ENCODE data around the gene PPP4R3B. TPM values are rescaled to one million over a fixed set of nuclear protein-coding genes. Genes with fewer than 3 reads are reported as not detected.

The PPP4R3B gene
- total and polyA plus RNA-seq, 2 of the 13 experiments (the other 11 are each of a cell fraction or from before 2014, with no cell fraction given), result 24.2 to 53.0 TPM

GRCh38 chr2:55649211-55649610 lies 31.8 kb upstream of the PPP4R3B start:
- Histone ChIP-seq H4K20me1 (ENCODE audit: insufficient read depth, low read length) (no peaks in the 10 kb centered on the region), H3K27ac (ENCODE audit: extremely low read length, insufficient read depth, low read length) (no peak overlapping the region), H3K9ac (ENCODE audit: insufficient read depth, low read depth, low read length) (no peak overlapping the region), H3K4me1 (ENCODE audit: insufficient read depth, low read length) (peaks cover 6% of the 10 kb centered on the region; the same call in 1 of the 2 replicates), H2AFZ (ENCODE audit: low read length) (no peak overlapping the region), H3K27me3 (ENCODE audit: control insufficient read depth in 1 of 2, insufficient read depth in 2 of 2, low read length in 2 of 2) (no peaks in the 10 kb centered on the region), H3K9me3 (ENCODE audit: low read length) (no peaks in the 10 kb centered on the region), H3K4me3 (replicated peaks in 1 of 3; ENCODE audit: insufficient read depth in 1 of 3, low read depth in 2 of 3, low read length in 3 of 3) (no peak overlapping the region), H3K79me2 (ENCODE audit: insufficient read depth, low read length) (no peaks in the 10 kb centered on the region), H3K4me2 (ENCODE audit: low read depth, low read length) (no peak overlapping the region), H3K36me3 (replicated peaks in 1 of 2; ENCODE audit: control insufficient read depth in 1 of 2, insufficient read depth in 2 of 2, low read length in 2 of 2) (peaks cover 2 to 16% of the 10 kb centered on the region in 2 experiments)
- POLR2A ChIA-PET, result interaction anchor here (1.3 kb wide), 1 partner anchor 31 kb away, joined by 3 read pairs; no protein-coding TSS in a partner anchor
- ATAC-seq (no peak), DNase-seq (ENCODE audit: low spot score) (no peak), FAIRE-seq (no peak)
- in situ Hi-C loops (cut with HindIII; ENCODE audit: extremely low pct_ligation_motif_present, low pct_unique_long_range_greater_than_20kb), result no loop called here
- no TSS peak for BruUV-seq (replicated peaks)
- WGBS (ENCODE audit: low lambda C conversion rate), result 98% methylated on average over 1 of the region's 1 CpG
- intact Hi-C loops (cut with micrococcal nuclease; ENCODE audit: unreplicated experiment), result no loop called here
- CTCF ChIA-PET (ENCODE audit: low intra/inter-chr PET ratio, low total read pairs), result no interaction called here
- TF ChIP-seq SIN3A (IDR thresholded peaks at IDR 0.05; ENCODE audit: borderline replicate concordance, low read depth, low read length) (no peak), SETDB1 (CRISPR knock-in tag; IDR thresholded peaks at IDR 0.05; ENCODE audit: borderline replicate concordance) (no peak), ZNF792 (CRISPR knock-in tag; IDR thresholded peaks at IDR 0.05) (no peak), ZNF383 (CRISPR knock-in tag; IDR thresholded peaks at IDR 0.05; ENCODE audit: borderline replicate concordance) (no peak), KLF13 (CRISPR knock-in tag; IDR thresholded peaks at IDR 0.05) (no peak), IKZF1 (IDR thresholded peaks at IDR 0.05) (no peak), CTCF (CRISPR knock-in tag; IDR thresholded peaks at IDR 0.05) (no peak)

GRCh38 chr2:55636831-55637230 lies 19.4 kb upstream of the PPP4R3B start:
- Histone ChIP-seq H3K4me2 (ENCODE audit: low read depth, low read length) (no peak overlapping the region), H3K27ac (ENCODE audit: extremely low read length, insufficient read depth, low read length) (no peak overlapping the region), H2AFZ (ENCODE audit: low read length) (no peak overlapping the region), H3K9ac (ENCODE audit: insufficient read depth, low read depth, low read length) (no peak overlapping the region), H3K4me3 (replicated peaks in 1 of 3; ENCODE audit: insufficient read depth in 1 of 3, low read depth in 2 of 3, low read length in 3 of 3) (no peak overlapping the region), H3K4me1 (ENCODE audit: insufficient read depth, low read length) (no peaks in the 10 kb centered on the region), H3K36me3 (replicated peaks in 1 of 2; ENCODE audit: control insufficient read depth in 1 of 2, insufficient read depth in 2 of 2, low read length in 2 of 2) (peaks cover 4 to 51% of the 10 kb centered on the region in 2 experiments; a peak in 4 of 5 replicates), H3K27me3 (ENCODE audit: control insufficient read depth in 1 of 2, insufficient read depth in 2 of 2, low read length in 2 of 2) (no peaks in the 10 kb centered on the region), H4K20me1 (ENCODE audit: insufficient read depth, low read length) (no peaks in the 10 kb centered on the region), H3K9me3 (ENCODE audit: low read length) (no peaks in the 10 kb centered on the region), H3K79me2 (ENCODE audit: insufficient read depth, low read length) (no peaks in the 10 kb centered on the region)
- ChIA-PET CTCF (ENCODE audit: low intra/inter-chr PET ratio, low total read pairs) (no interaction called here), POLR2A (no interaction called here)
- in situ Hi-C loops (cut with HindIII; ENCODE audit: extremely low pct_ligation_motif_present, low pct_unique_long_range_greater_than_20kb) (no loop called here), intact Hi-C loops (cut with micrococcal nuclease; ENCODE audit: unreplicated experiment) (no loop called here)
- DNase-seq (ENCODE audit: low spot score) (no peak), FAIRE-seq (no peak), ATAC-seq (no peak)
- TF ChIP-seq BORCS8-MEF2B (CRISPR knock-in tag; IDR thresholded peaks at IDR 0.05) (no peak), ZNF337 (CRISPR knock-in tag; IDR thresholded peaks at IDR 0.05; ENCODE audit: borderline replicate concordance, low read depth) (no peak), SIN3B (IDR thresholded peaks at IDR 0.05; ENCODE audit: low read length) (no peak), RBM39 (IDR thresholded peaks at IDR 0.05; ENCODE audit: low read depth, low read length, poor library complexity, severe bottlenecking) (no peak), ZNF605 (CRISPR knock-in tag; IDR thresholded peaks at IDR 0.05) (no peak), ZNF546 (CRISPR knock-in tag; conservative IDR thresholded peaks at IDR 0.05) (no peak), ZBTB42 (CRISPR knock-in tag; IDR thresholded peaks at IDR 0.05) (no peak), ATF4 (CRISPR knock-in tag; IDR thresholded peaks at IDR 0.05) (no peak), ARNT2 (CRISPR knock-in tag; IDR thresholded peaks at IDR 0.05; ENCODE audit: low read depth) (no peak)
- WGBS (ENCODE audit: low lambda C conversion rate), result 94% methylated on average over 3 of the region's 3 CpGs
- no TSS peak for BruUV-seq (replicated peaks)
